Endothelial cell of umbilical vein (primary cell): ENCODE measurements around the gene CLNK. TPM values are rescaled to one million over a fixed set of nuclear protein-coding genes. Genes with fewer than 3 reads are reported as not detected.

Source experiments
- BruUV-seq: library from RNA; stranded (reverse); fragments of 400-500 nt; replicated peaks from 2 replicates; lab custom pipeline; 2021; lab: Mats Ljungman, UMichigan
- CTCF ChIA-PET: fragments of 300-600, 350-600 bp; sonication (Branson Sonifier 250); formaldehyde crosslinking; loops from one replicate; lab custom pipeline; 2021; ENCODE audit warnings: antibody characterized with exemption, inconsistent platforms; lab: Charles Lee
- POLR2A ChIA-PET: fragments of 300-600, 350-600 bp; sonication (Branson Sonifier 250); formaldehyde crosslinking; loops from one replicate; lab custom pipeline; 2021; ENCODE audit warnings: antibody characterized with exemption, inconsistent platforms; lab: Charles Lee
- DNase-seq: peaks from one replicate; pipeline ENCODE4 v3.0.0-alpha.2; 2011; ENCODE audit warnings: low read depth, low spot score
- FAIRE-seq: peaks from 2 replicates; lab custom pipeline; 2011; peaks lifted over from hg19 to GRCh38; lab: Jason Lieb, UNC
- H2AFZ ChIP-seq: 2 replicates; pipeline ENCODE4 v1.6.0; 2012; ENCODE audit warnings: low read depth, low read length, control low read depth, inconsistent platforms
- H3K27ac ChIP-seq: 2 replicates; pipeline ENCODE4 v1.5.1; 2011; ENCODE audit warnings: low read depth, mild to moderate bottlenecking, control low read depth, low read length, moderate library complexity; ENCODE audit not compliant: insufficient read depth
- H3K27me3 ChIP-seq, 2 experiments: 2 replicates each; pipeline versions ENCODE4 v1.6.0 to v1.6.1; 2011; ENCODE audit warnings: low read length in 2 of 2, mixed read lengths in 1 of 2; ENCODE audit not compliant: control insufficient read depth in 2 of 2, insufficient read depth in 2 of 2
- H3K36me3 ChIP-seq, 2 experiments: 2 replicates in 1 of 2; 3 replicates in 1 of 2; pipeline ENCODE4 v1.5.1; 2011; ENCODE audit warnings: low read length in 2 of 2, mild to moderate bottlenecking in 1 of 2, moderate library complexity in 1 of 2; ENCODE audit not compliant: control insufficient read depth in 2 of 2, insufficient read depth in 2 of 2; ENCODE audit errors: extremely low read depth in 1 of 2
- H3K4me1 ChIP-seq: 3 replicates; pipeline ENCODE4 v1.5.1; 2011; ENCODE audit warnings: mild to moderate bottlenecking, low read length; ENCODE audit not compliant: control insufficient read depth, insufficient read depth; ENCODE audit errors: extremely low read depth
- H3K4me2 ChIP-seq: 2 replicates; pipeline ENCODE4 v1.6.1; 2011; ENCODE audit warnings: low read length, control low read depth, mixed read lengths; ENCODE audit not compliant: insufficient read depth
- H3K4me3 ChIP-seq, 3 experiments: fragments of 200-600 bp in 1 of 3; sonication (generic), shearing (Covaris generic) in 1 of 3; replicated peaks in 1 of 3; 2 replicates each; pipeline ENCODE4 v1.5.1; 2011 to 2016; ENCODE audit warnings: control low read depth in 3 of 3, low read length in 3 of 3, mild to moderate bottlenecking in 2 of 3, inconsistent platforms in 1 of 3, low read depth in 1 of 3, moderate library complexity in 1 of 3; ENCODE audit not compliant: insufficient read depth in 1 of 3
- H3K79me2 ChIP-seq: 2 replicates; pipeline ENCODE4 v1.6.0; 2012; ENCODE audit warnings: low read length, inconsistent platforms; ENCODE audit not compliant: control insufficient read depth, insufficient read depth
- H3K9ac ChIP-seq: replicated peaks from 2 replicates; pipeline ENCODE3; 2011; ENCODE audit warnings: low read length, control low read depth; ENCODE audit not compliant: insufficient read depth; ENCODE audit errors: extremely low read depth
- H3K9me1 ChIP-seq: replicated peaks from 3 replicates; pipeline ENCODE4 v1.6.0; 2011; ENCODE audit warnings: mild to moderate bottlenecking, low read length; ENCODE audit not compliant: control insufficient read depth, insufficient read depth; ENCODE audit errors: extremely low read depth
- H3K9me3 ChIP-seq: replicated peaks from 2 replicates; pipeline ENCODE4 v1.5.1; 2012; ENCODE audit warnings: low read length, inconsistent platforms; ENCODE audit not compliant: control insufficient read depth, insufficient read depth
- H4K20me1 ChIP-seq: replicated peaks from 2 replicates; pipeline ENCODE3; 2011; ENCODE audit warnings: mild to moderate bottlenecking, low read length; ENCODE audit not compliant: control insufficient read depth, insufficient read depth; ENCODE audit errors: extremely low read depth
- EZH2 ChIP-seq: IDR thresholded peaks from 2 replicates; pipeline ENCODE4 v1.6.1; 2012; ENCODE audit warnings: borderline replicate concordance, low read depth, mild to moderate bottlenecking, moderate library complexity, low read length, inconsistent platforms; ENCODE audit not compliant: severe bottlenecking
- FOS ChIP-seq: IDR thresholded peaks from 2 replicates; pipeline ENCODE4 v1.6.1; 2011; ENCODE audit warnings: mild to moderate bottlenecking, low read length, moderate library complexity, borderline replicate concordance; ENCODE audit not compliant: insufficient read depth
- GATA2 ChIP-seq: IDR thresholded peaks from 2 replicates; pipeline ENCODE4 v1.7.0; 2011; ENCODE audit warnings: low read depth, mild to moderate bottlenecking, moderate library complexity, mixed read lengths, low read length; ENCODE audit not compliant: insufficient read length, insufficient read depth
- JUN ChIP-seq: IDR thresholded peaks from 2 replicates; pipeline ENCODE4 v1.6.1; 2011; ENCODE audit warnings: borderline replicate concordance, low read depth; ENCODE audit not compliant: insufficient read length, insufficient read depth
- MYC ChIP-seq: IDR thresholded peaks from one replicate; pipeline ENCODE4 v1.6.1; 2011; ENCODE audit warnings: mild to moderate bottlenecking, low read depth, low read length
- POLR2A ChIP-seq: IDR thresholded peaks from 2 replicates; pipeline ENCODE4 v1.6.1; 2012; ENCODE audit warnings: low read depth, mild to moderate bottlenecking, control low read depth, low read length
- POLR2AphosphoS5 ChIP-seq: IDR thresholded peaks from 2 replicates; pipeline ENCODE4 v1.6.1; 2012; ENCODE audit warnings: low read depth, mild to moderate bottlenecking, control low read depth, low read length, moderate library complexity; ENCODE audit not compliant: insufficient read depth
- dilution Hi-C: fragments of 300-500 bp; cut with MboI; formaldehyde crosslinking; loops from one replicate; pipeline ENCODE4 v1.15.0; 2019; ENCODE audit warnings: low sequenced_read_pairs; ENCODE audit not compliant: extremely low pct_ligation_motif_present
- intact Hi-C: fragments of 100-400 bp; cut with micrococcal nuclease; formaldehyde crosslinking; loops from one replicate; pipeline ENCODE4 v1.10.0; 2022
- polyA plus RNA-seq, 4 experiments: library from polyadenylated mRNA; depleted of rRNA in 3 of 4; stranded (reverse) in 3 of 4; unstranded in 1 of 4; fragments of >200 nt; gene quantifications; 2 replicates each; pipeline versions ENCODE4 v1.2.1 to v1.2.3, GENCODE V29; 2011 to 2012; ENCODE audit warnings: missing spikeins in 1 of 4
- total RNA-seq: library from RNA; stranded (reverse); gene quantifications from 2 replicates; pipeline ENCODE4 v1.2.3, GENCODE V29; 2021
- TF ChIP-seq, protein P1 (sequence below), 2 donors: IDR thresholded peaks; 1 replicate in 1 of 2; 2 replicates in 1 of 2; pipeline ENCODE4 v1.5.1; 2011; ENCODE audit warnings: low read length in 2 of 2, mild to moderate bottlenecking in 2 of 2, moderate library complexity in 2 of 2, control low read depth in 1 of 2, inconsistent platforms in 1 of 2, low read depth in 1 of 2; ENCODE audit not compliant: insufficient read depth in 1 of 2; ENCODE audit errors: extremely low read depth in 1 of 2
- TF ChIP-seq, protein P2 (sequence below): IDR thresholded peaks from 2 replicates; pipeline ENCODE4 v1.6.1; 2011; ENCODE audit not compliant: insufficient read depth, insufficient read length

The CLNK gene
- total and polyA plus RNA-seq, 2 donors (not counting 3 experiments of a cell fraction or from before 2014, with no cell fraction given): not detected

DNA sequence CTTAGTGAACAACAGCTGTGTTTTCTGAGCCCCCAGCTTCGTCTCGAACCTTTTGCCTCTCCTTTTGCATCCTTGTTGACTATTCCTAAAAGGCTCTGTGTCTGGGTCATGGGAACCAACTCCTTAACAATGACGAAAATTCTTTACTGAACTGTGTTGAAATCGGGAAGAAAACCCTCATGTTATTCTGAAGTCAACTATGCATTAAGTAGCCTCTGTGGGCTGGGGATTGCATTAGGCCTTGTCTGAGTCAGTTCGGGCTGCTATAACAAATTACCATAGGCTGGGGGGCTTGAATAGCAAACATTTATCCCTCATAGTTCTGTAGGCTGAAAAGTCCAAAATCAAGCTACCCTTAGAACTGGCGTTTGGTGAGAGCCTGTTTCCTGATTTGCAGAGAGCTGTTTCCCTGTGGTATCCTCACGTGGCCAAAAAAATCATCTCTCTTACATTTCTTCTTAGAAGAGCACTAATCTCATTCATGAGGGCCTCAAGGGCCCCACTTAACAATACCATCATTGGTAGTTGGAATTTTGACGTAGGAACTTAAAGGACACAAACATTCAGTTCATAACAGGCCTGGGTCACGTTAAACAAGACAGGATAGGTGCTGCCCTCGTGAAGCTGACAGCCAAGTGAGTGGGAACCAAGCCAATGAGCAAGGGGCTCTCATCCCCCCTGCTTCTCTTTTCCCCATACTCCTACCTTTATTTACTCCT is 75.9 kb downstream of the CLNK start:
- intact Hi-C loops: no loop called here

More for the DNA sequence above, 75.9 kb downstream of the CLNK start:
- H3K27me3 ChIP-seq: no peaks in the 10 kb centered on the region
- H3K36me3 ChIP-seq: no peaks in the 10 kb centered on the region
- H4K20me1 ChIP-seq: no peaks in the 10 kb centered on the region
- no peak overlapping the region for H3K4me2 ChIP-seq
- CTCF ChIA-PET: interaction anchor here (0.9 to 3.6 kb wide), 3 partner anchors 9 to 10 kb away, joined by 3 to 13 read pairs (median 3); no protein-coding TSS in a partner anchor
- TF ChIP-seq, protein P1, sequence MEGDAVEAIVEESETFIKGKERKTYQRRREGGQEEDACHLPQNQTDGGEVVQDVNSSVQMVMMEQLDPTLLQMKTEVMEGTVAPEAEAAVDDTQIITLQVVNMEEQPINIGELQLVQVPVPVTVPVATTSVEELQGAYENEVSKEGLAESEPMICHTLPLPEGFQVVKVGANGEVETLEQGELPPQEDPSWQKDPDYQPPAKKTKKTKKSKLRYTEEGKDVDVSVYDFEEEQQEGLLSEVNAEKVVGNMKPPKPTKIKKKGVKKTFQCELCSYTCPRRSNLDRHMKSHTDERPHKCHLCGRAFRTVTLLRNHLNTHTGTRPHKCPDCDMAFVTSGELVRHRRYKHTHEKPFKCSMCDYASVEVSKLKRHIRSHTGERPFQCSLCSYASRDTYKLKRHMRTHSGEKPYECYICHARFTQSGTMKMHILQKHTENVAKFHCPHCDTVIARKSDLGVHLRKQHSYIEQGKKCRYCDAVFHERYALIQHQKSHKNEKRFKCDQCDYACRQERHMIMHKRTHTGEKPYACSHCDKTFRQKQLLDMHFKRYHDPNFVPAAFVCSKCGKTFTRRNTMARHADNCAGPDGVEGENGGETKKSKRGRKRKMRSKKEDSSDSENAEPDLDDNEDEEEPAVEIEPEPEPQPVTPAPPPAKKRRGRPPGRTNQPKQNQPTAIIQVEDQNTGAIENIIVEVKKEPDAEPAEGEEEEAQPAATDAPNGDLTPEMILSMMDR (IDR thresholded peaks at IDR 0.05; ENCODE audit: extremely low read depth in 1 of 2, insufficient read depth in 1 of 2, low read depth in 1 of 2, low read length in 2 of 2): no peak
- TF ChIP-seq POLR2A: no peak
- TF ChIP-seq, protein P2, sequence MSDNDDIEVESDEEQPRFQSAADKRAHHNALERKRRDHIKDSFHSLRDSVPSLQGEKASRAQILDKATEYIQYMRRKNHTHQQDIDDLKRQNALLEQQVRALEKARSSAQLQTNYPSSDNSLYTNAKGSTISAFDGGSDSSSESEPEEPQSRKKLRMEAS: no peak
- TF ChIP-seq FOS: no peak
- TF ChIP-seq POLR2AphosphoS5: no peak
- TF ChIP-seq GATA2: no peak
- no peak for TF ChIP-seq MYC
- TF ChIP-seq JUN: no peak
- TF ChIP-seq EZH2: no peak
- dilution Hi-C loops: loop anchor here (25.0 kb wide), 1 partner anchor 1129 kb away; no protein-coding TSS in a partner anchor
- no peaks in the 10 kb centered on the region for H3K9me3 ChIP-seq
- H3K4me1 ChIP-seq: peaks cover 18% of the 10 kb centered on the region
- no peak for DNase-seq
- no peaks in the 10 kb centered on the region for H3K79me2 ChIP-seq
- POLR2A ChIA-PET: no interaction called here
- H3K27ac ChIP-seq: no peak overlapping the region
- H2AFZ ChIP-seq: no peak overlapping the region
- H3K9ac ChIP-seq: no peak overlapping the region
- BruUV-seq: no TSS peak
- H3K4me3 ChIP-seq: no peak overlapping the region
- no peaks in the 10 kb centered on the region for H3K9me1 ChIP-seq
- no peak for FAIRE-seq
